ENCODE data around the gene SMIM1. TPM values are rescaled to one million over a fixed set of nuclear protein-coding genes. Genes with fewer than 3 reads are reported as not detected.
A peak's percentile ranks its signal among the peaks of the same experiment; 100 is the strongest.

Gene SMIM1
- total and polyA plus RNA-seq, 9 of the 15 experiments (the other 6 are each of a cell fraction or from before 2014, with no cell fraction given) = 2.3 to 125 (median 24.3) TPM

DNA sequence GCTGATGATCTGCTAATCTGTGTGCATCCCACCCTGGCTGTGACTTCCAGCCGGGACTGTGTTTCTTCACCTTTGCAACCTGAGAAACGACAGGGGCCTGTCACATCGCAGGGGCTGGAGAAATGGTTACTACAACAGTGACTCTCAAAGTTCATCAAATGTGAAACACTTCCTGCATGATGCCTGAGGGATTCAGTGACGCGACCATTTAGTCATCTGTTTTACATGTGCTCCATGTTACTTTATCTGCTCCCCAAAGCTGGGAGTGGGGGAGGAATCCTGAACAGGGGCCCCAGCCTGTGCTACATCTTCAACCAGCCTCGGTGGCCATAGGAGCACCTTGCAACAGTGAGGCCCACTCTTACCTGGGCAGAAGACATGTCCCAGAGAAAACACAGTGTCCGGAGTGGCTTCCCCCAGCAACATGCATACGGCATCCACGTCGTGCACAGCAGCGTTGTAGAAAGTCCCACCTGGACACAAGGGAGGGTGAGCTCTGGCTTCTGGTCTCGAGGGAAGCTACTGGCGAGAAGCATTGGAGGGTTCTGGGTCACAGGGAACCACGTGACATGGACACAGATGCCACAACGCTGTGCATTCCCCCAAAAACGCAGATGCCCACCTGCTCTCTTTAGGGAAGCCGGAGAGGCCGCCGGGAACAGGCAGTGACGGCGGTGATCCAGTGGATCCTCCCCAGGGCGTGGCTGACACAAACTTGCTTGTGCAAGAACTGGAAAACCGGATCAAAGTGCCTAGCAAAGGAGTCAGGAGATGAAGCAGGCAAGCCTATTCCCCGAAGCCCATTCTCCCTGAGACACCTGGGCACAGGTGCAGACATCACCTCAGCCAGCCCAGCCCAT, 29.9 kb upstream of the SMIM1 start:
- Histone ChIP-seq H3K27me3 (ENCODE audit: control insufficient read depth in 2 of 2, insufficient read depth in 2 of 2, low read length in 2 of 2) (no peaks in the 10 kb centered on the region), H4K20me1 (replicated peaks; ENCODE audit: control insufficient read depth, insufficient read depth, low read length) (peaks cover 17% of the 10 kb centered on the region; the same call in 1 of the 2 replicates), H3K4me3 (no peak overlapping the region), H3K27ac (ENCODE audit: extremely low read depth, low read depth, low read length) (no peak overlapping the region), H2AFZ (ENCODE audit: low read depth, low read length) (no peak overlapping the region), H3K4me2 (ENCODE audit: insufficient read depth, low read length) (no peak overlapping the region), H3K9me1 (ENCODE audit: control insufficient read depth, insufficient read depth, low read length) (peaks cover 13% of the 10 kb centered on the region), H3K9me3 (replicated peaks; ENCODE audit: control insufficient read depth, insufficient read depth, low read depth, low read length) (no peaks in the 10 kb centered on the region), H3K4me1 (replicated peaks in 1 of 2; ENCODE audit: control insufficient read depth in 2 of 2, insufficient read depth in 2 of 2, low read length in 2 of 2) (peaks cover 17 to 60% of the 10 kb centered on the region in 2 experiments), H3K9ac (ENCODE audit: insufficient read depth in 1 of 2, low read depth in 2 of 2, low read length in 2 of 2) (peak overlapping the region in 1 of 2 experiments; percentile 54; a peak in 1 of 4 replicates), H3K36me3 (ENCODE audit: control insufficient read depth, insufficient read depth, low read length) (peaks cover 74% of the 10 kb centered on the region; the same call in 2 of the 3 replicates), H3K79me2 (ENCODE audit: control insufficient read depth, insufficient read depth, low read length) (peaks cover 29% of the 10 kb centered on the region)
- intact Hi-C loops (cut with micrococcal nuclease) = no loop called here
- in situ Hi-C loops (cut with MboI) = no loop called here
- no peak for TF ChIP-seq ZNF274 (IDR thresholded peaks at IDR 0.05; ENCODE audit: borderline replicate concordance, low read depth, low read length)
- TF ChIP-seq, protein P1, sequence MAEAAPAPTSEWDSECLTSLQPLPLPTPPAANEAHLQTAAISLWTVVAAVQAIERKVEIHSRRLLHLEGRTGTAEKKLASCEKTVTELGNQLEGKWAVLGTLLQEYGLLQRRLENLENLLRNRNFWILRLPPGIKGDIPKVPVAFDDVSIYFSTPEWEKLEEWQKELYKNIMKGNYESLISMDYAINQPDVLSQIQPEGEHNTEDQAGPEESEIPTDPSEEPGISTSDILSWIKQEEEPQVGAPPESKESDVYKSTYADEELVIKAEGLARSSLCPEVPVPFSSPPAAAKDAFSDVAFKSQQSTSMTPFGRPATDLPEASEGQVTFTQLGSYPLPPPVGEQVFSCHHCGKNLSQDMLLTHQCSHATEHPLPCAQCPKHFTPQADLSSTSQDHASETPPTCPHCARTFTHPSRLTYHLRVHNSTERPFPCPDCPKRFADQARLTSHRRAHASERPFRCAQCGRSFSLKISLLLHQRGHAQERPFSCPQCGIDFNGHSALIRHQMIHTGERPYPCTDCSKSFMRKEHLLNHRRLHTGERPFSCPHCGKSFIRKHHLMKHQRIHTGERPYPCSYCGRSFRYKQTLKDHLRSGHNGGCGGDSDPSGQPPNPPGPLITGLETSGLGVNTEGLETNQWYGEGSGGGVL (CRISPR knock-in tag; IDR thresholded peaks at IDR 0.05) = no peak
- no peak for TF ChIP-seq U2AF2 (optimal IDR thresholded peaks at IDR 0.05; ENCODE audit: low read depth, low read length)
- no peak for TF ChIP-seq CBFA2T2 (conservative IDR thresholded peaks at IDR 0.05)
- no peak for TF ChIP-seq PKNOX1 (IDR thresholded peaks at IDR 0.05)
- no peak for TF ChIP-seq TBL1XR1 (IDR thresholded peaks at IDR 0.05; ENCODE audit: low read length in 2 of 2)
- TF ChIP-seq CEBPG (CRISPR knock-in tag; IDR thresholded peaks at IDR 0.05) = no peak
- TF ChIP-seq CEBPG (tag; conservative IDR thresholded peaks at IDR 0.05 in 1 of 2, IDR thresholded peaks at IDR 0.05 in 1 of 2) = no peak
- no peak for TF ChIP-seq FOS (IDR thresholded peaks at IDR 0.05; ENCODE audit: extremely low read depth, insufficient read length)
- TF ChIP-seq ZNF212 (CRISPR knock-in tag; IDR thresholded peaks at IDR 0.05) = no peak
- TF ChIP-seq HDAC3 (IDR thresholded peaks at IDR 0.05; ENCODE audit: borderline replicate concordance, partially characterized antibody) = no peak
- TF ChIP-seq CHCHD3 (CRISPR knock-in tag; IDR thresholded peaks at IDR 0.05) = no peak
- TF ChIP-seq NCOR1 (IDR thresholded peaks at IDR 0.05) = no peak
- TF ChIP-seq, protein P2, sequence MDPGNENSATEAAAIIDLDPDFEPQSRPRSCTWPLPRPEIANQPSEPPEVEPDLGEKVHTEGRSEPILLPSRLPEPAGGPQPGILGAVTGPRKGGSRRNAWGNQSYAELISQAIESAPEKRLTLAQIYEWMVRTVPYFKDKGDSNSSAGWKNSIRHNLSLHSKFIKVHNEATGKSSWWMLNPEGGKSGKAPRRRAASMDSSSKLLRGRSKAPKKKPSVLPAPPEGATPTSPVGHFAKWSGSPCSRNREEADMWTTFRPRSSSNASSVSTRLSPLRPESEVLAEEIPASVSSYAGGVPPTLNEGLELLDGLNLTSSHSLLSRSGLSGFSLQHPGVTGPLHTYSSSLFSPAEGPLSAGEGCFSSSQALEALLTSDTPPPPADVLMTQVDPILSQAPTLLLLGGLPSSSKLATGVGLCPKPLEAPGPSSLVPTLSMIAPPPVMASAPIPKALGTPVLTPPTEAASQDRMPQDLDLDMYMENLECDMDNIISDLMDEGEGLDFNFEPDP (CRISPR knock-in tag; IDR thresholded peaks at IDR 0.05) = no peak
- no peak for TF ChIP-seq ETV5 (CRISPR knock-in tag; IDR thresholded peaks at IDR 0.05; ENCODE audit: low read depth)
- no peak for TF ChIP-seq CAMTA2 (CRISPR knock-in tag; conservative IDR thresholded peaks at IDR 0.05)
- no peak for TF ChIP-seq NFYB (IDR thresholded peaks at IDR 0.05; ENCODE audit: extremely low read depth, insufficient read length)
- no peak for ATAC-seq
- ChIA-PET CTCF (ENCODE audit: low intra/inter-chr PET ratio) (no interaction called here), POLR2A (interaction anchor here (0.6 to 0.9 kb wide), 5 partner anchors 9 to 17 kb away, joined by 3 to 6 read pairs (median 3); no protein-coding TSS in a partner anchor)
- no TSS peak for BruUV-seq (replicated peaks)
- DNase-seq (ENCODE audit: extremely low read depth in 1 of 4, low spot score in 3 of 4) = no peak
- 82% methylated on average over 24 of the region's 24 CpGs for WGBS (ENCODE audit: insufficient coverage, low coverage, missing lambda C conversion rate)
- no peak for FAIRE-seq
